Psoas muscle (tissue), 8 donors: Measurements from ENCODE around the gene P2RX1. TPM values are rescaled to one million over a fixed set of nuclear protein-coding genes. Genes with fewer than 3 reads are reported as not detected.

Experiments used
- ATAC-seq, 4 donors: fragments of 200-7000 bp; cut with Tn5 transposase; one replicate each; pipeline ENCODE4 v1.9.1; 2020; ENCODE audit warnings: moderate library complexity in 3 of 4, mild to moderate bottlenecking in 2 of 4
- DNase-seq, 2 donors: peaks; one replicate each; pipeline ENCODE4 v3.0.0-alpha.2; 2020
- H3K27ac ChIP-seq: fragments of 200-600 bp; one replicate; pipeline ENCODE4 v1.8.0; 2022
- H3K27me3 ChIP-seq, 3 donors: fragments of 200-600 bp in 1 of 3; one replicate each; pipeline versions ENCODE4 v1.6.1 to v1.8.0; 2013 to 2022; ENCODE audit warnings: low read length in 2 of 3, mild to moderate bottlenecking in 2 of 3, moderate library complexity in 1 of 3; ENCODE audit not compliant: insufficient read depth in 3 of 3
- H3K36me3 ChIP-seq, 2 donors: fragments of 200-600 bp in 1 of 2; one replicate each; pipeline versions ENCODE4 v1.6.1 to v1.8.0; 2013 to 2022; ENCODE audit warnings: low read depth in 1 of 2, mild to moderate bottlenecking in 1 of 2, moderate library complexity in 1 of 2; ENCODE audit not compliant: insufficient read depth in 1 of 2
- H3K4me1 ChIP-seq: fragments of 200-600 bp; one replicate; pipeline ENCODE4 v1.8.0; 2022
- H3K4me3 ChIP-seq: fragments of 200-600 bp; one replicate; pipeline ENCODE4 v1.8.0; 2022; ENCODE audit warnings: mild to moderate bottlenecking
- H3K9me3 ChIP-seq: fragments of 200-600 bp; one replicate; pipeline ENCODE4 v1.8.0; 2022
- WGBS, 3 donors: extraction: QIAGEN DNeasy Blood & Tissue Kit; methylation state at CpG; one replicate each; pipeline versions ENCODE4 v1.1.6 to v1.1.7; 2013; 5-methylcytosine and 5-hydroxymethylcytosine counted together
- intact Hi-C, 2 donors: fragments of 100-400 bp; cut with DNase I; formaldehyde crosslinking; loops; one replicate each; pipeline versions ENCODE4 v1.11.0 to v1.14.2; 2022
- polyA plus RNA-seq, 3 donors: library from polyadenylated mRNA; stranded (reverse); fragments of 200-250 nt; gene quantifications; one replicate each; pipeline ENCODE4 v1.2.3, GENCODE V29; 2013
- total RNA-seq, 4 donors: library from RNA; stranded (reverse); fragmentation: NEBNext Ultra II Directional in 2 of 4; extraction: Animal tissue kit (Norgen Biotek cat#: 25700) in 2 of 4; gene quantifications; one replicate each; pipeline versions ENCODE4 v1.2.1 to v1.2.4, GENCODE V29; 2021 to 2023
- TF ChIP-seq, protein P1 (sequence below): fragments of 200-600 bp; IDR thresholded peaks from one replicate; pipeline ENCODE4 v1.8.0; 2022; ENCODE audit warnings: antibody characterized with exemption
- donor health status: healthy with polysubstance abuse.
- donor health status: DM: no; HTN: no; CAD: no; lungs with moderate emphysema.
- donor health status: Bipolar disorder and iron deficiency.
- donor health status: healthy.
- donor health status: DM: yes; HTN: yes; CAD: no.
- donor health status: DM: no; HTN: no; CAD: no.
- donor health status: DM: no; HTN: no; CAD: no.
- donor health status: DM: yes; HTN: yes; CAD: no.

P2RX1 gene
- total and polyA plus RNA-seq, 7 donors: 0.06 to 0.94 (median 0.18) TPM

DNA sequence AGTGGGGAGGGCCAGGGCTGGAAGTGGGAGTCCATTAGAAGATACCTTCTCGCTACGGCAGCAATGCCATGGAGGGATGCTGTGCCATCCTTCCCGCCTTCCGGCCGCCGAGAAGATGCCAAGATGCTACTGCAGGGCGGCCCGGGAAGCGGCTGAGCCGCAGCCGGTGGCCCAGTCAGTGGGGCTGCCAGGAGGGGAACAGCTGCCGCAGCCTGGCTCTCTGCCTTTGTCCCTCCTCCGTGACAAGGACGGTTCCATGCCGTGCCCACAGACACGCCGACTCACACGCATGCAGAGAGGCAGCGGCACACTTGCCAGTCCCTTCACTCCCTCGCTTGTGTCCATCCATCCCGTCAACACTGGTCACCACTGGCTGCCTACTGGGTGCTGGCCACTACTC, 50.0 kb downstream of the P2RX1 start:
- Histone ChIP-seq H3K4me3 (no peak overlapping the region), H3K4me1 (no peaks in the 10 kb centered on the region), H3K36me3 (peaks cover 0 to 3% of the 10 kb centered on the region in 2 donors), H3K27me3 (peaks cover 0 to 6% (median 0%) of the 10 kb centered on the region in 3 donors), H3K27ac (no peak overlapping the region), H3K9me3 (no peaks in the 10 kb centered on the region)
- WGBS, 3 donors: 33 to 46% (median 39%) methylated on average over 19 to 21 of the region's 21 CpGs
- ATAC-seq (peak; percentile 60 to 73 (median 65)), DNase-seq (no peak)
- intact Hi-C loops: no loop called here
- TF ChIP-seq, protein P1, sequence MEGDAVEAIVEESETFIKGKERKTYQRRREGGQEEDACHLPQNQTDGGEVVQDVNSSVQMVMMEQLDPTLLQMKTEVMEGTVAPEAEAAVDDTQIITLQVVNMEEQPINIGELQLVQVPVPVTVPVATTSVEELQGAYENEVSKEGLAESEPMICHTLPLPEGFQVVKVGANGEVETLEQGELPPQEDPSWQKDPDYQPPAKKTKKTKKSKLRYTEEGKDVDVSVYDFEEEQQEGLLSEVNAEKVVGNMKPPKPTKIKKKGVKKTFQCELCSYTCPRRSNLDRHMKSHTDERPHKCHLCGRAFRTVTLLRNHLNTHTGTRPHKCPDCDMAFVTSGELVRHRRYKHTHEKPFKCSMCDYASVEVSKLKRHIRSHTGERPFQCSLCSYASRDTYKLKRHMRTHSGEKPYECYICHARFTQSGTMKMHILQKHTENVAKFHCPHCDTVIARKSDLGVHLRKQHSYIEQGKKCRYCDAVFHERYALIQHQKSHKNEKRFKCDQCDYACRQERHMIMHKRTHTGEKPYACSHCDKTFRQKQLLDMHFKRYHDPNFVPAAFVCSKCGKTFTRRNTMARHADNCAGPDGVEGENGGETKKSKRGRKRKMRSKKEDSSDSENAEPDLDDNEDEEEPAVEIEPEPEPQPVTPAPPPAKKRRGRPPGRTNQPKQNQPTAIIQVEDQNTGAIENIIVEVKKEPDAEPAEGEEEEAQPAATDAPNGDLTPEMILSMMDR: no peak

DNA sequence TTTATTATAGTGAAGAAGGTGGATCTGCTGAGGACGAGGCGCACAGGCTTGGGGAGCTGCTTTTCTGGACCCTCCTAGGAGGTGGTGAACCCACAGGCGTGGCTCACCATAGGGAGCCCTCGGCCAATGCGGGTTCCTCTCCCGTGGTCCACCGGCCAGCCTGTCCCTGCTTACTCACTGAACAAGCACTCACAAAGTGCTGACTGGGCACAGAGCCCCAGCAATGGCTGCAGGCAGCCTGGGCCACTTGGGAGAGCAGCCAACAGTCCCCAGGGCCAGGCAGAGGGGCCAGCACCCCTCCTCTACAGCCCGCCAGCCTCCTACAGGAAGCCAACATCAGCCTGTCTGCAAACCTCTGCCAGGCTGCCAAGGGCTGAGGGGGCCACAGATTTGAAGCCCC, 51.1 kb downstream of the P2RX1 start:
- intact Hi-C loops: no loop called here
- DNase-seq (peak in 1 of 2 donors; percentile 46), ATAC-seq (peak in 2 of 4 donors; percentile 34)
- H3K4me3 ChIP-seq: no peak overlapping the region
- TF ChIP-seq, protein P1: no peak
- H3K4me1 ChIP-seq: no peaks in the 10 kb centered on the region
- no peaks in the 10 kb centered on the region for H3K9me3 ChIP-seq
- peaks cover 0 to 6% (median 0%) of the 10 kb centered on the region in 3 donors for H3K27me3 ChIP-seq
- WGBS, 3 donors: 47 to 58% (median 50%) methylated on average over 7 to 8 of the region's 8 CpGs
- H3K36me3 ChIP-seq: peaks cover 0 to 11% of the 10 kb centered on the region in 2 donors
- no peak overlapping the region for H3K27ac ChIP-seq

DNA sequence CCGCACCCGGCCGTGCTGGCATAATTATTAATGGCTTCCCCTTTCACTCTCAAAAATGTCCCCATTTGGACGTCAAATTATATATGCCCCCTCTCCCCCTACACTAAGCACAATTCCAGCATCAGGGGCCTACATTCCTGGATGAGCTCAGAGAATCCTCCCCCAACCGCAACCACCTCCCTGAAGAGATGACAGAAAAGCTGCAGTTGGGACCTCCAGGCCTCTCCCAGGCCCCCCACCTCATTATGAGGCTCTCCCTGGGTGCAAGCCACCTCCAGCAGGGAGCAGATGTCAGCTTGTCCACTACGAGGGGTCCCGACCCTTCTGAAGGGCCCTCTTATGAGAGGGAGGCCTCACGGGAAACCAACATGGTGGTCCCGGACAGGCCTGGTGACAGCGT, 51.7 kb downstream of the P2RX1 start:
- Histone ChIP-seq H3K9me3 (no peaks in the 10 kb centered on the region), H3K4me3 (no peak overlapping the region), H3K36me3 (peaks cover 0 to 11% of the 10 kb centered on the region in 2 donors), H3K27ac (no peak overlapping the region), H3K4me1 (no peaks in the 10 kb centered on the region), H3K27me3 (peaks cover 0 to 6% (median 0%) of the 10 kb centered on the region in 3 donors)
- TF ChIP-seq, protein P1: no peak
- intact Hi-C loops: loop anchor here in 1 of 2 donors (5.0 kb wide), 1 partner anchor 48 kb away; no protein-coding TSS in a partner anchor
- DNase-seq (no peak), ATAC-seq (no peak)
- WGBS, 3 donors: 82 to 90% (median 89%) methylated on average over 10 of the region's 10 CpGs

- peaks cover 0 to 6% (median 0%) of the 10 kb centered on the region in 3 donors for H3K27me3 ChIP-seq
- intact Hi-C loops: loop anchor here in 1 of 2 donors (5.0 kb wide), 1 partner anchor 50 kb away; no protein-coding TSS in a partner anchor
- no peak overlapping the region for H3K4me3 ChIP-seq
- H3K36me3 ChIP-seq: peaks cover 0 to 11% of the 10 kb centered on the region in 2 donors
- H3K4me1 ChIP-seq: no peaks in the 10 kb centered on the region
- H3K9me3 ChIP-seq: no peaks in the 10 kb centered on the region
- TF ChIP-seq, protein P1: no peak
- WGBS, 3 donors: 85 to 88% (median 88%) methylated on average over 28 of the region's 28 CpGs
- no peak for ATAC-seq
- DNase-seq: no peak
- H3K27ac ChIP-seq: no peak overlapping the region
Measured at GRCh38 chr17:3861761-3862681, 54.2 kb downstream of the P2RX1 start.
